ENCODE results near the gene CRISPLD2. TPM values are rescaled to one million over a fixed set of nuclear protein-coding genes. Genes with fewer than 3 reads are reported as not detected.

Gene CRISPLD2
- total RNA-seq, 3 donors from 2014 or later (not counting 1 experiment from before 2014, with no cell fraction given): 0.86 to 6.3 TPM; not detected in 1

DNA sequence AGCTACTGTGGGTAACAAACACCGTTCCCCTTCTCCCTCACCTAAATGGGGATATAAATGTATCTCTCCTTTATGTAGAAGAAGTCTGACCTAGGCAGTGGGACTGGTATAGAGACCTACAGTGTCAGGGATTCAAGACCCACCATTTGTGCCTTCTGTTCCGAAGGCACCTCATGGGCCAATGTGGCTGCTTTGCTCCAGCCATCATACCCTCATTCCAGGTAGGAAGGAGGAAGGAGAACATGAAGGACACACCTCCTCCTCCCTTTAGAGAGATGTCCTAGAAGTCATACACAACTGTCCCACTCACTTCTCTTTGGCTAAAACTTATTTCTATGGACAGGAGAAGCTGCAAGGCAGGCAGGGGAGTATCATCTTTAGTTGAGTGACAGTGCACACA, 8.3 kb upstream of the CRISPLD2 start:
- DNase-seq (no peak), ATAC-seq (no peak)
- H3K27me3 ChIP-seq (ENCODE audit: control insufficient read depth, insufficient read depth, low read length): no peaks in the 10 kb centered on the region
- peaks cover 6 to 7% of the 10 kb centered on the region in 2 donors for H3K27me3 Mint-ChIP-seq (ENCODE audit: low read depth in 2 of 2)
- intact Hi-C loops (cut with micrococcal nuclease): no loop called here
- no peaks in the 10 kb centered on the region for H3K36me3 ChIP-seq (ENCODE audit: control insufficient read depth, insufficient read depth, low read length)
- TF ChIP-seq, protein P1, sequence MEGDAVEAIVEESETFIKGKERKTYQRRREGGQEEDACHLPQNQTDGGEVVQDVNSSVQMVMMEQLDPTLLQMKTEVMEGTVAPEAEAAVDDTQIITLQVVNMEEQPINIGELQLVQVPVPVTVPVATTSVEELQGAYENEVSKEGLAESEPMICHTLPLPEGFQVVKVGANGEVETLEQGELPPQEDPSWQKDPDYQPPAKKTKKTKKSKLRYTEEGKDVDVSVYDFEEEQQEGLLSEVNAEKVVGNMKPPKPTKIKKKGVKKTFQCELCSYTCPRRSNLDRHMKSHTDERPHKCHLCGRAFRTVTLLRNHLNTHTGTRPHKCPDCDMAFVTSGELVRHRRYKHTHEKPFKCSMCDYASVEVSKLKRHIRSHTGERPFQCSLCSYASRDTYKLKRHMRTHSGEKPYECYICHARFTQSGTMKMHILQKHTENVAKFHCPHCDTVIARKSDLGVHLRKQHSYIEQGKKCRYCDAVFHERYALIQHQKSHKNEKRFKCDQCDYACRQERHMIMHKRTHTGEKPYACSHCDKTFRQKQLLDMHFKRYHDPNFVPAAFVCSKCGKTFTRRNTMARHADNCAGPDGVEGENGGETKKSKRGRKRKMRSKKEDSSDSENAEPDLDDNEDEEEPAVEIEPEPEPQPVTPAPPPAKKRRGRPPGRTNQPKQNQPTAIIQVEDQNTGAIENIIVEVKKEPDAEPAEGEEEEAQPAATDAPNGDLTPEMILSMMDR (IDR thresholded peaks at IDR 0.05): no peak
- WGBS (ENCODE audit: insufficient coverage): 100% methylated on average over 1 of the region's 2 CpGs
- no peaks in the 10 kb centered on the region for H3K36me3 Mint-ChIP-seq
- H3K9me3 ChIP-seq (ENCODE audit: control insufficient read depth, insufficient read depth, low read length): no peaks in the 10 kb centered on the region
- peaks cover 9% of the 10 kb centered on the region for H3K4me1 ChIP-seq (ENCODE audit: control insufficient read depth, insufficient read depth, low read length)
- peaks cover 0 to 1% of the 10 kb centered on the region in 2 donors for H3K4me1 Mint-ChIP-seq
- no peak overlapping the region for H3K4me3 ChIP-seq (ENCODE audit: low read length)
- H3K27ac ChIP-seq (ENCODE audit: low read length): no peak overlapping the region
- no peak overlapping the region for H3K27ac Mint-ChIP-seq
- no peaks in the 10 kb centered on the region for H3K9me3 Mint-ChIP-seq
- H3K4me3 Mint-ChIP-seq: no peak overlapping the region

DNA sequence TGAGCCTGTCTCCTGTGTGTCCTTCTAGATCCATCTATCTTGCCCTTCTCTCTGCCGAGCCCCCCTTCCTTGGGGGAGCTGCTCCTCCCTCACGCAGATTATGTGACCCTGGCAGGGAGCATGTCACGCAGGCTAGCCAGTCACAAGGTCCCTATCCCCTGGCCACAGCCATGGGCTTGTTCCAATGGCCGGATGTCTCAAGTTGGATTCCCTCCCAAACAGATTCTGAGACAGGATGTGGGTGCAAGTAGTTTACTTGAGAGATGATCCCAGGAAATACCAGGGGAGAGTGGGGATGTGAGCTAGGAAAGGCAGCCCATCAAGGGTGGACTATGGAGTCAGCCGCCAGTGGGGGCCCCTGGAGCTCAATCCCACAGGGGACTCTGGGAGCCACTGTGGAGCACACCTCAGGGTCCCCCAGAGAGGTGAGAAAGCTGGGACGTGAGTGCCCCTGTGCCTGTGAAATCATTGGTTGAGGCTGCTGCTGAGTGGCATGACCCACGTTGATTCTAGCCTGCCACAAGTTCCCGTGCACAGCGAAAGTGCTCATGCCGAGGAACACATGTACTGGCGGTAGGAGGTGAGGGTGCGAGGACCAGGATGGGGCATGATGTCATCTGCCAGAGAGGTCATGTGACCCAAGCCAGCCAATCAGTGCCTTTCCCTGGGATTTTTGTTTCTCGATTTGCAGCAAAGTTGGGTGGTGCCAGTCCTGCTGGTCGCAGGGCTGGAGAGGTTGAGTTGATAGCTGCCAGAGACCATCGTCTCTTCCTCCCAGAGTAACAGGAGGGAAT, 6.4 kb upstream of the CRISPLD2 start:
- Mint-ChIP-seq H3K27me3 (ENCODE audit: low read depth in 2 of 2) (peaks cover 0 to 4% of the 10 kb centered on the region in 2 donors), H3K36me3 (no peaks in the 10 kb centered on the region), H3K4me3 (no peak overlapping the region), H3K9me3 (no peaks in the 10 kb centered on the region), H3K27ac (no peak overlapping the region), H3K4me1 (no peaks in the 10 kb centered on the region)
- H3K27ac ChIP-seq (ENCODE audit: low read length): no peak overlapping the region
- intact Hi-C loops (cut with micrococcal nuclease): no loop called here
- no peaks in the 10 kb centered on the region for H3K27me3 ChIP-seq (ENCODE audit: control insufficient read depth, insufficient read depth, low read length)
- no peaks in the 10 kb centered on the region for H3K36me3 ChIP-seq (ENCODE audit: control insufficient read depth, insufficient read depth, low read length)
- ATAC-seq (no peak), DNase-seq (no peak)
- no peaks in the 10 kb centered on the region for H3K9me3 ChIP-seq (ENCODE audit: control insufficient read depth, insufficient read depth, low read length)
- TF ChIP-seq, protein P1 (IDR thresholded peaks at IDR 0.05): no peak
- WGBS (ENCODE audit: insufficient coverage): 84% methylated on average over 15 of the region's 15 CpGs
- H3K4me3 ChIP-seq (ENCODE audit: low read length): no peak overlapping the region
- peaks cover 5% of the 10 kb centered on the region for H3K4me1 ChIP-seq (ENCODE audit: control insufficient read depth, insufficient read depth, low read length)

DNA sequence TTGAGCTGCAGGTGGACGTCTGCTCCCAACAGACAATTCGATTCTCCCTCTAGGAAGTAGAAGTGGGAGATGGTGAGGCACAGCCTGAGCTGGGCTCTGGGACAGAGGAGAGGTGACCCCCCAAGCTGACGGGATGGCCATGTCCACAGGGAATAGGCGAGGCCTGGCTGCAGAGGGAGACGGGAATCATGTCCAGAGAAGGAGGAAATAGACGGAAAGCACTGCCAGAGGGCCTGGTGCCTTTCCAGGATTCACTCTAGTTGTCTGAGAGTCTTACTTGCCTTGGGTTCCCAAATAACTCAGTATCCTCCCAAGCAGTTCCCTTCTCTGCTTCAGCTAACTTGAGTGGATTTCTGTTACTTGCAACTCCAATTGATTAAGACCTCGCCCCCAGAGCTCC, 4.3 kb upstream of the CRISPLD2 start:
- Histone ChIP-seq H3K9me3 (ENCODE audit: control insufficient read depth, insufficient read depth, low read length) (no peaks in the 10 kb centered on the region), H3K27me3 (ENCODE audit: control insufficient read depth, insufficient read depth, low read length) (no peaks in the 10 kb centered on the region), H3K36me3 (ENCODE audit: control insufficient read depth, insufficient read depth, low read length) (no peaks in the 10 kb centered on the region), H3K4me1 (ENCODE audit: control insufficient read depth, insufficient read depth, low read length) (peaks cover 12% of the 10 kb centered on the region), H3K4me3 (ENCODE audit: low read length) (no peak overlapping the region), H3K27ac (ENCODE audit: low read length) (no peak overlapping the region)
- no peak for DNase-seq
- no peak for ATAC-seq
- peaks cover 7 to 8% of the 10 kb centered on the region in 2 donors for H3K4me1 Mint-ChIP-seq
- no peaks in the 10 kb centered on the region for H3K36me3 Mint-ChIP-seq
- WGBS (ENCODE audit: insufficient coverage): 67% methylated on average over 7 of the region's 7 CpGs
- H3K4me3 Mint-ChIP-seq: no peak overlapping the region
- H3K9me3 Mint-ChIP-seq: no peaks in the 10 kb centered on the region
- H3K27ac Mint-ChIP-seq: no peak overlapping the region
- H3K27me3 Mint-ChIP-seq (ENCODE audit: low read depth in 2 of 2): peaks cover 6 to 7% of the 10 kb centered on the region in 2 donors
- TF ChIP-seq, protein P1 (IDR thresholded peaks at IDR 0.05): no peak
- intact Hi-C loops (cut with micrococcal nuclease): no loop called here

All from natural killer cell (primary cell).